ENCODE data around the gene BCKDHB.
A peak's percentile ranks its signal among the peaks of the same experiment; 100 is the strongest.
"Not testable (repeated sequence)": the region's sequence is repeated elsewhere in the genome, so short reads cannot be mapped to it uniquely, and the experiment has no call there.

BCKDHB gene

GRCh38 chr6:80196906-80197305, 90.4 kb downstream of the BCKDHB start:
- no peak for DNase-seq (ENCODE audit: low read depth)

GRCh38 chr6:80197474-80197873, 91.0 kb downstream of the BCKDHB start:
- DNase-seq (ENCODE audit: low read depth), result no peak
- no peak overlapping the region for H3K4me3 ChIP-seq (ENCODE audit: low read depth, low read length)

More at GRCh38 chr6:80196906-80197305, 90.4 kb downstream of the BCKDHB start:
- H3K4me3 ChIP-seq (ENCODE audit: low read depth, low read length), result no peak overlapping the region

- DNase-seq (ENCODE audit: low read depth), result no peak
- H3K4me3 ChIP-seq (ENCODE audit: low read depth, low read length), result no peak overlapping the region
These were observed 91.5 kb downstream of the BCKDHB start for GRCh38 chr6:80197986-80198385.

GRCh38 chr6:80203283-80203682, 96.8 kb downstream of the BCKDHB start:
- no peak for DNase-seq (ENCODE audit: low read depth)
- H3K4me3 ChIP-seq (ENCODE audit: low read depth, low read length), result no peak overlapping the region

GRCh38 chr6:80205404-80205803, 98.9 kb downstream of the BCKDHB start:
- DNase-seq (ENCODE audit: low read depth), result no peak
- no peak overlapping the region for H3K4me3 ChIP-seq (ENCODE audit: low read depth, low read length)

- H3K4me3 ChIP-seq (ENCODE audit: low read depth, low read length), result no peak overlapping the region
- DNase-seq (ENCODE audit: low read depth), result no peak
These were observed 100.3 kb downstream of the BCKDHB start for GRCh38 chr6:80206758-80207157.

GRCh38 chr6:80209430-80209829, 103.0 kb downstream of the BCKDHB start:
- DNase-seq (ENCODE audit: low read depth), result no peak

GRCh38 chr6:80210618-80211017, 104.1 kb downstream of the BCKDHB start:
- DNase-seq (ENCODE audit: low read depth), result no peak
- H3K4me3 ChIP-seq (ENCODE audit: low read depth, low read length), result no peak overlapping the region

More at GRCh38 chr6:80209430-80209829, 103.0 kb downstream of the BCKDHB start:
- H3K4me3 ChIP-seq (ENCODE audit: low read depth, low read length), result no peak overlapping the region

GRCh38 chr6:80211286-80211685, 104.8 kb downstream of the BCKDHB start:
- H3K4me3 ChIP-seq (ENCODE audit: low read depth, low read length), result no peak overlapping the region
- DNase-seq (ENCODE audit: low read depth), result no peak

GRCh38 chr6:80211890-80212289, 105.4 kb downstream of the BCKDHB start:
- not testable (repeated sequence) for DNase-seq (ENCODE audit: low read depth); H3K4me3 ChIP-seq (ENCODE audit: low read depth, low read length)

- DNase-seq (ENCODE audit: low read depth), result no peak
These were observed 108.1 kb downstream of the BCKDHB start for GRCh38 chr6:80214436-80215022.

GRCh38 chr6:80215063-80215462, 108.6 kb downstream of the BCKDHB start:
- H3K4me3 ChIP-seq (ENCODE audit: low read depth, low read length), result no peak overlapping the region
- DNase-seq (ENCODE audit: low read depth), result no peak

More at GRCh38 chr6:80214436-80215022, 108.1 kb downstream of the BCKDHB start:
- H3K4me3 ChIP-seq (ENCODE audit: low read depth, low read length), result no peak overlapping the region

- no peak overlapping the region for H3K4me3 ChIP-seq (ENCODE audit: low read depth, low read length)
- no peak for DNase-seq (ENCODE audit: low read depth)
These were observed 111.3 kb downstream of the BCKDHB start for GRCh38 chr6:80217794-80218193.

- DNase-seq (ENCODE audit: low read depth), result peak; percentile 73
- no peak overlapping the region for H3K4me3 ChIP-seq (ENCODE audit: low read depth, low read length)
These were observed 117.3 kb downstream of the BCKDHB start for GRCh38 chr6:80223743-80224212.

GRCh38 chr6:80226151-80226550, 119.7 kb downstream of the BCKDHB start:
- DNase-seq (ENCODE audit: low read depth), result no peak

GRCh38 chr6:80226699-80227098, 120.2 kb downstream of the BCKDHB start:
- DNase-seq (ENCODE audit: low read depth), result no peak
- H3K4me3 ChIP-seq (ENCODE audit: low read depth, low read length), result no peak overlapping the region

More at GRCh38 chr6:80226151-80226550, 119.7 kb downstream of the BCKDHB start:
- no peak overlapping the region for H3K4me3 ChIP-seq (ENCODE audit: low read depth, low read length)

- no peak for DNase-seq (ENCODE audit: low read depth)
- no peak overlapping the region for H3K4me3 ChIP-seq (ENCODE audit: low read depth, low read length)
These were observed 121.2 kb downstream of the BCKDHB start for GRCh38 chr6:80227545-80228105.

- no peak overlapping the region for H3K4me3 ChIP-seq (ENCODE audit: low read depth, low read length)
- DNase-seq (ENCODE audit: low read depth), result no peak
These were observed 126.8 kb downstream of the BCKDHB start for GRCh38 chr6:80233262-80233661.

GRCh38 chr6:80233958-80234357, 127.5 kb downstream of the BCKDHB start:
- no peak overlapping the region for H3K4me3 ChIP-seq (ENCODE audit: low read depth, low read length)
- no peak for DNase-seq (ENCODE audit: low read depth)

GRCh38 chr6:80234401-80234800, 127.9 kb downstream of the BCKDHB start:
- no peak overlapping the region for H3K4me3 ChIP-seq (ENCODE audit: low read depth, low read length)
- no peak for DNase-seq (ENCODE audit: low read depth)

GRCh38 chr6:80234908-80235307, 128.4 kb downstream of the BCKDHB start:
- DNase-seq (ENCODE audit: low read depth), result no peak
- no peak overlapping the region for H3K4me3 ChIP-seq (ENCODE audit: low read depth, low read length)

Data from skeletal muscle cell (primary cell).